Mesenchymal stem cell (in vitro differentiated cells and primary cell): ENCODE measurements around the gene RMC1.
"Not testable (repeated sequence)": the region's sequence is repeated elsewhere in the genome, so short reads cannot be mapped to it uniquely, and the experiment has no call there.

Experiments used
- DNase-seq: peaks from one replicate; pipeline ENCODE4 v3.0.0-alpha.2; 2013
- H2AFZ ChIP-seq: one replicate; pipeline ENCODE4 v1.6.1; 2013; ENCODE audit warnings: low read depth, mild to moderate bottlenecking, control low read depth, inconsistent platforms, low read length, moderate library complexity
- H2AK5ac ChIP-seq: 2 replicates; pipeline ENCODE4 v1.6.1; 2013; ENCODE audit warnings: low read length, moderate library complexity, mild to moderate bottlenecking, inconsistent platforms; ENCODE audit not compliant: severe bottlenecking
- H2BK120ac ChIP-seq: one replicate; pipeline ENCODE4 v1.6.1; 2013; ENCODE audit warnings: low read depth, mild to moderate bottlenecking, inconsistent platforms, low read length, moderate library complexity
- H2BK12ac ChIP-seq, 2 experiments: one replicate each; pipeline ENCODE4 v1.6.1; 2013; ENCODE audit warnings: inconsistent platforms in 2 of 2, low read length in 2 of 2, mild to moderate bottlenecking in 2 of 2, moderate library complexity in 2 of 2, control low read depth in 1 of 2
- H2BK15ac ChIP-seq: one replicate; pipeline ENCODE4 v1.6.1; 2013; ENCODE audit warnings: mild to moderate bottlenecking, low read depth, inconsistent platforms; ENCODE audit not compliant: poor library complexity, severe bottlenecking
- H2BK5ac ChIP-seq: 2 replicates; pipeline ENCODE4 v1.6.1; 2013; ENCODE audit warnings: low read depth, mild to moderate bottlenecking, low read length, control low read depth, inconsistent platforms; ENCODE audit not compliant: poor library complexity, severe bottlenecking
- H3K14ac ChIP-seq, 2 experiments: one replicate each; pipeline ENCODE4 v1.6.1; 2013; ENCODE audit warnings: inconsistent platforms in 2 of 2, low read length in 2 of 2, control low read depth in 1 of 2, mild to moderate bottlenecking in 1 of 2, moderate library complexity in 1 of 2
- H3K18ac ChIP-seq, 2 experiments: one replicate each; pipeline ENCODE4 v1.6.1; 2013; ENCODE audit warnings: inconsistent platforms in 2 of 2, low read length in 2 of 2, control low read depth in 1 of 2, low read depth in 1 of 2, mild to moderate bottlenecking in 1 of 2
- H3K23ac ChIP-seq, 2 experiments: one replicate each; pipeline ENCODE4 v1.6.1; 2013; ENCODE audit warnings: inconsistent platforms in 2 of 2, low read length in 2 of 2, mild to moderate bottlenecking in 2 of 2, moderate library complexity in 2 of 2, control low read depth in 1 of 2
- H3K27ac ChIP-seq: 2 replicates; pipeline ENCODE4 v1.5.1; 2013; ENCODE audit warnings: mild to moderate bottlenecking, moderate library complexity, low read length, control low read depth, inconsistent platforms; ENCODE audit not compliant: poor library complexity, severe bottlenecking
- H3K27me3 ChIP-seq, 2 experiments: 2 replicates each; pipeline versions ENCODE4 v1.6.1 to v1.7.0; 2013; ENCODE audit warnings: low read length in 2 of 2, mild to moderate bottlenecking in 2 of 2, moderate library complexity in 2 of 2, control low read depth in 1 of 2, inconsistent platforms in 1 of 2; ENCODE audit not compliant: control insufficient read depth in 1 of 2, insufficient read depth in 1 of 2
- H3K36me3 ChIP-seq, 2 experiments: 2 replicates each; pipeline versions ENCODE4 v1.6.1 to v1.7.0; 2013; ENCODE audit warnings: low read length in 2 of 2, control low read depth in 1 of 2, inconsistent platforms in 1 of 2, low read depth in 1 of 2, mild to moderate bottlenecking in 1 of 2; ENCODE audit not compliant: insufficient read depth in 2 of 2, control insufficient read depth in 1 of 2
- H3K4ac ChIP-seq, 2 experiments: one replicate each; pipeline ENCODE4 v1.6.1; 2013; ENCODE audit warnings: inconsistent platforms in 2 of 2, low read length in 2 of 2, mild to moderate bottlenecking in 2 of 2, moderate library complexity in 2 of 2, control low read depth in 1 of 2, low read depth in 1 of 2
- H3K4me1 ChIP-seq: 2 replicates; pipeline ENCODE4 v1.6.1; 2013; ENCODE audit warnings: low read depth, low read length, control low read depth; ENCODE audit not compliant: control insufficient read depth, insufficient read depth
- H3K4me2 ChIP-seq: 2 replicates; pipeline ENCODE4 v1.6.1; 2013; ENCODE audit warnings: low read length, mild to moderate bottlenecking, inconsistent platforms; ENCODE audit not compliant: poor library complexity, severe bottlenecking
- H3K4me3 ChIP-seq, 2 experiments: 2 replicates each; pipeline versions ENCODE4 v1.5.1 to v1.7.0; 2013; ENCODE audit warnings: low read length in 2 of 2, mild to moderate bottlenecking in 2 of 2, control low read depth in 1 of 2, low read depth in 1 of 2; ENCODE audit not compliant: insufficient read depth in 1 of 2
- H3K79me1 ChIP-seq: replicated peaks from 2 replicates; pipeline ENCODE4 v1.6.1; 2013; ENCODE audit warnings: mild to moderate bottlenecking, control low read depth, low read length, inconsistent platforms; ENCODE audit not compliant: poor library complexity, severe bottlenecking
- H3K9ac ChIP-seq: 2 replicates; pipeline ENCODE4 v1.7.0; 2013; ENCODE audit warnings: mild to moderate bottlenecking, low read length, moderate library complexity
- H3K9me3 ChIP-seq: 2 replicates; pipeline ENCODE4 v1.7.0; 2013; ENCODE audit warnings: mild to moderate bottlenecking, low read length; ENCODE audit not compliant: control insufficient read depth
- H4K8ac ChIP-seq: one replicate; pipeline ENCODE4 v1.6.1; 2013; ENCODE audit warnings: inconsistent platforms, mild to moderate bottlenecking, low read length, moderate library complexity
- H4K91ac ChIP-seq: one replicate; pipeline ENCODE4 v1.6.1; 2013; ENCODE audit warnings: mild to moderate bottlenecking, low read length, inconsistent platforms
- WGBS: methylation state at CpG from one replicate; pipeline ENCODE4 v1.1.7; 2013; ENCODE audit warnings: mixed read lengths; 5-methylcytosine and 5-hydroxymethylcytosine counted together

Gene RMC1

GRCh38 chr18:23556145-23556780 lies 53.0 kb downstream of the RMC1 start:
- Histone ChIP-seq H2BK12ac (no peak overlapping the region), H3K27ac (no peak overlapping the region), H2AFZ (no peak overlapping the region), H2AK5ac (no peak overlapping the region), H3K9ac (no peak overlapping the region), H3K14ac (no peak overlapping the region), H3K4me3 (no peak overlapping the region), H3K4ac (no peak overlapping the region), H3K4me1 (no peaks in the 10 kb centered on the region), H3K79me1 (peaks cover 29% of the 10 kb centered on the region), H3K18ac (no peak overlapping the region), H4K8ac (no peak overlapping the region), H4K91ac (no peak overlapping the region), H3K23ac (no peak overlapping the region), H2BK120ac (no peak overlapping the region), H3K4me2 (no peak overlapping the region), H2BK5ac (no peak overlapping the region), H3K9me3 (no peaks in the 10 kb centered on the region), H2BK15ac (no peak overlapping the region), H3K36me3 (peaks cover 56 to 98% of the 10 kb centered on the region in 2 experiments), H3K27me3 (no peaks in the 10 kb centered on the region)
- 99% methylated on average over 19 of the region's 19 CpGs for WGBS
- DNase-seq: no peak

- H3K4me3 ChIP-seq, DNase-seq, H3K4me2 ChIP-seq, H2AK5ac ChIP-seq, H4K91ac ChIP-seq, H2BK120ac ChIP-seq, H2BK15ac ChIP-seq, H3K4me1 ChIP-seq, H3K23ac ChIP-seq, H3K4ac ChIP-seq, H2AFZ ChIP-seq, H4K8ac ChIP-seq, H3K14ac ChIP-seq, H3K18ac ChIP-seq, H3K9ac ChIP-seq, H2BK12ac ChIP-seq, H3K9me3 ChIP-seq, H2BK5ac ChIP-seq, H3K27me3 ChIP-seq, H3K27ac ChIP-seq: not testable (repeated sequence)
- Histone ChIP-seq H3K79me1 (peaks cover 27% of the 10 kb centered on the region), H3K36me3 (peaks cover 51 to 97% of the 10 kb centered on the region in 2 experiments)
- WGBS: 87% methylated on average over 5 of the region's 8 CpGs
Observed at GRCh38 chr18:23557511-23557910, 54.2 kb downstream of the RMC1 start.

- Histone ChIP-seq H3K23ac (no peak overlapping the region), H3K9me3 (no peaks in the 10 kb centered on the region), H3K9ac (no peak overlapping the region), H3K27ac (no peak overlapping the region), H3K79me1 (peaks cover 18% of the 10 kb centered on the region), H3K4ac (no peak overlapping the region), H2AK5ac (no peak overlapping the region), H3K14ac (no peak overlapping the region), H2BK15ac (no peak overlapping the region), H3K4me1 (peaks cover 3% of the 10 kb centered on the region), H3K4me2 (no peak overlapping the region), H3K18ac (no peak overlapping the region), H3K27me3 (no peaks in the 10 kb centered on the region), H4K8ac (no peak overlapping the region), H2AFZ (no peak overlapping the region), H4K91ac (no peak overlapping the region), H3K36me3 (peaks cover 32 to 93% of the 10 kb centered on the region in 2 experiments), H2BK120ac (no peak overlapping the region), H3K4me3 (no peak overlapping the region), H2BK12ac (no peak overlapping the region), H2BK5ac (no peak overlapping the region)
- DNase-seq: no peak
- WGBS: 93% methylated on average over 3 of the region's 4 CpGs
Observed at GRCh38 chr18:23560186-23560585, 56.9 kb downstream of the RMC1 start.

GRCh38 chr18:23563377-23564043 lies 60.2 kb downstream of the RMC1 start:
- H3K4me2 ChIP-seq: no peak overlapping the region
- H3K79me1 ChIP-seq: peaks cover 14% of the 10 kb centered on the region
- no peak overlapping the region for H4K8ac ChIP-seq
- H2AFZ ChIP-seq: no peak overlapping the region
- peaks cover 4% of the 10 kb centered on the region for H3K4me1 ChIP-seq
- no peak overlapping the region for H3K4me3 ChIP-seq
- WGBS: 100% methylated on average over 2 of the region's 2 CpGs
- H3K14ac ChIP-seq: no peak overlapping the region
- no peak overlapping the region for H2BK15ac ChIP-seq
- no peak overlapping the region for H3K23ac ChIP-seq
- no peak overlapping the region for H3K27ac ChIP-seq
- H2BK12ac ChIP-seq: no peak overlapping the region
- H3K36me3 ChIP-seq: peaks cover 24 to 93% of the 10 kb centered on the region in 2 experiments
- no peak overlapping the region for H2BK5ac ChIP-seq
- peak; percentile 80 for DNase-seq
- H3K18ac ChIP-seq: peak overlapping the region in 1 of 2 experiments; percentile 30
- H3K9ac ChIP-seq: peak overlapping the region; percentile 51
- no peaks in the 10 kb centered on the region for H3K27me3 ChIP-seq
- no peaks in the 10 kb centered on the region for H3K9me3 ChIP-seq
- H4K91ac ChIP-seq: no peak overlapping the region
- no peak overlapping the region for H3K4ac ChIP-seq
- no peak overlapping the region for H2BK120ac ChIP-seq
- no peak overlapping the region for H2AK5ac ChIP-seq
